ENCODE results near the gene PWWP2B.
A peak's percentile ranks its signal among the peaks of the same experiment; 100 is the strongest.

The PWWP2B gene

DNA sequence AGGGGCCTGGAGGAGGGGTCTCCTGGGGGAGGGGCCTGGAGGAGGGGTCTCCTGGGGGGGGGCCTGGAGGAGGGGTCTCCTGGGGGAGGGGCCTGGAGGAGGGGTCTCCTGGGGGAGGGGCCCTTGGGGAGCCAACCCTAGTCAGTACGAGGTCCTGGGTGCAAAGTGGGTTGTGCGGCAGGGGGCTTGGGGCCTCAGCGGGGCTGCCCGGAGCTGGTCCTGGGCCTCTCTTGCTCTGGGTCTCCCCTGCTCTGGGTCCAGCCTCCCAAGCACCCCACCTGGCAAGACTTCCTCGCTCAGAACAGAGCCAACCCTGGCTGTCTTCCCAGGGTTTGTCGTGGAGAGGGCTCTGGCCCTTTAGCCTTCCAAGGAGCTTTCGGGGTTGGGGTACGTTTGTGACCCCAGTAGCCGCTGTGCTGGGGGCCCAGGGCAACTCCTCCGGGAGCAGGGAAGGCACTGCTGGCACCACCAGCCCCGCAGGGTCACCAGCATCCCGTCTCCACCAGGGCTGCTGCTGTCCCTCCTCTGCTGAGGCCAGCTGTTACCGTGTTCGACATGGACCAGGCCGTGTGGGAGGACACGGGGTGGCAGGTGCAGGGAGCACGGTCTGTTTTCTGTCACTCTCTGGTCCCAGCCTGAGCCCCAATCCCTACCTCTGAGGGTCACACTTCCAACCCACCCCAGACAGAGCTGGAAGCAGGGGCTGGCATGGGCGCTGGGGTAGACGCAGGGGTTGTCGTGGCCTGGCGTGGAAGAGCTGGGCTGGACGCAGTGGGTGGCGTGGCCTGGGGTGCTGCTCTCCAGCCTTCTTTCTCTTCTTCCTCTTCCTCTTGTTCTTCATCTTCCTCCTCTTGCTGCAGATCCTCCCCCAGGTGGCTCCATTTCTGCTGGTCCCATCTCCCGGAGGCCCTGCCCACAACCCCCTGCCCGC, 22.8 kb downstream of the PWWP2B start:
- DNase-seq: no peak
- H3K4me1 ChIP-seq: peaks cover 13 to 55% (median 40%) of the 10 kb centered on the region in 4 donors

DNA sequence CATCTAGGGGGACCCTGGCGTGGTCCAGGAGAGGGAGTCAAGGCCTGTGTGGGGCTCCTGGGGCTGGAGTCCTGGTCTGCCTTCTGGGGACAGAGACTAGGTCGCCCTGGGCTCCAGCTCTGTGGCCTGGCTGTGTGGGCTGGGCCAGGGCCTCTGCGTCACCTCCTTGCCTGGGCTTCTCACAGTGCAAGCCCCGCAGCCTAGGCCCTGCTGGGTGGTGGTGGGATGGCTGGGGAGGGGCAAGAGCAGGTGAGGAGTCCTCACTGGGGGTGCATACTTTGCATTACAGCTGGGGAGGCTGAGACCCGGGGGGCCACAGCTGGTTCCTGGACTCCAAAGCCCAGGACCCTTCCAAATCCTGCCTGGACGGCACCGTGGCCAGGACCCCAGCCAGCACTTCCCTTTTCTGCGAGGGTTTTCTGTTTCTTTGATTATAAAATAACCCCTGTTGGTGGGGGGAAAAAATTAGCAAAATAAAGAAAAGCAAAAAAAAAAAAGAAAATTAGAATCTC, 23.5 kb downstream of the PWWP2B start:
- Histone ChIP-seq H3K4me1 (peaks cover 13 to 55% (median 40%) of the 10 kb centered on the region in 4 donors), H3K9me3 (no peaks in the 10 kb centered on the region), H3K27me3 (no peaks in the 10 kb centered on the region), H3K27ac (peak overlapping the region; percentile 89 to 91), H3K36me3 (no peaks in the 10 kb centered on the region), H3K4me3 (peak overlapping the region in 1 of 2 donors; percentile 42)
- no peak for DNase-seq
- intact Hi-C loops (cut with DNase I; ENCODE audit: low total_unique reads): no loop called here
- TF ChIP-seq, protein P1, sequence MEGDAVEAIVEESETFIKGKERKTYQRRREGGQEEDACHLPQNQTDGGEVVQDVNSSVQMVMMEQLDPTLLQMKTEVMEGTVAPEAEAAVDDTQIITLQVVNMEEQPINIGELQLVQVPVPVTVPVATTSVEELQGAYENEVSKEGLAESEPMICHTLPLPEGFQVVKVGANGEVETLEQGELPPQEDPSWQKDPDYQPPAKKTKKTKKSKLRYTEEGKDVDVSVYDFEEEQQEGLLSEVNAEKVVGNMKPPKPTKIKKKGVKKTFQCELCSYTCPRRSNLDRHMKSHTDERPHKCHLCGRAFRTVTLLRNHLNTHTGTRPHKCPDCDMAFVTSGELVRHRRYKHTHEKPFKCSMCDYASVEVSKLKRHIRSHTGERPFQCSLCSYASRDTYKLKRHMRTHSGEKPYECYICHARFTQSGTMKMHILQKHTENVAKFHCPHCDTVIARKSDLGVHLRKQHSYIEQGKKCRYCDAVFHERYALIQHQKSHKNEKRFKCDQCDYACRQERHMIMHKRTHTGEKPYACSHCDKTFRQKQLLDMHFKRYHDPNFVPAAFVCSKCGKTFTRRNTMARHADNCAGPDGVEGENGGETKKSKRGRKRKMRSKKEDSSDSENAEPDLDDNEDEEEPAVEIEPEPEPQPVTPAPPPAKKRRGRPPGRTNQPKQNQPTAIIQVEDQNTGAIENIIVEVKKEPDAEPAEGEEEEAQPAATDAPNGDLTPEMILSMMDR (IDR thresholded peaks at IDR 0.05): no peak

More for the DNA sequence above, 22.8 kb downstream of the PWWP2B start:
- H3K27ac ChIP-seq: peak overlapping the region; percentile 89 to 91
- TF ChIP-seq, protein P1 (IDR thresholded peaks at IDR 0.05): no peak
- no peak overlapping the region for H3K4me3 ChIP-seq
- H3K27me3 ChIP-seq: no peaks in the 10 kb centered on the region
- intact Hi-C loops (cut with DNase I; ENCODE audit: low total_unique reads): no loop called here
- no peaks in the 10 kb centered on the region for H3K9me3 ChIP-seq
- no peaks in the 10 kb centered on the region for H3K36me3 ChIP-seq

DNA sequence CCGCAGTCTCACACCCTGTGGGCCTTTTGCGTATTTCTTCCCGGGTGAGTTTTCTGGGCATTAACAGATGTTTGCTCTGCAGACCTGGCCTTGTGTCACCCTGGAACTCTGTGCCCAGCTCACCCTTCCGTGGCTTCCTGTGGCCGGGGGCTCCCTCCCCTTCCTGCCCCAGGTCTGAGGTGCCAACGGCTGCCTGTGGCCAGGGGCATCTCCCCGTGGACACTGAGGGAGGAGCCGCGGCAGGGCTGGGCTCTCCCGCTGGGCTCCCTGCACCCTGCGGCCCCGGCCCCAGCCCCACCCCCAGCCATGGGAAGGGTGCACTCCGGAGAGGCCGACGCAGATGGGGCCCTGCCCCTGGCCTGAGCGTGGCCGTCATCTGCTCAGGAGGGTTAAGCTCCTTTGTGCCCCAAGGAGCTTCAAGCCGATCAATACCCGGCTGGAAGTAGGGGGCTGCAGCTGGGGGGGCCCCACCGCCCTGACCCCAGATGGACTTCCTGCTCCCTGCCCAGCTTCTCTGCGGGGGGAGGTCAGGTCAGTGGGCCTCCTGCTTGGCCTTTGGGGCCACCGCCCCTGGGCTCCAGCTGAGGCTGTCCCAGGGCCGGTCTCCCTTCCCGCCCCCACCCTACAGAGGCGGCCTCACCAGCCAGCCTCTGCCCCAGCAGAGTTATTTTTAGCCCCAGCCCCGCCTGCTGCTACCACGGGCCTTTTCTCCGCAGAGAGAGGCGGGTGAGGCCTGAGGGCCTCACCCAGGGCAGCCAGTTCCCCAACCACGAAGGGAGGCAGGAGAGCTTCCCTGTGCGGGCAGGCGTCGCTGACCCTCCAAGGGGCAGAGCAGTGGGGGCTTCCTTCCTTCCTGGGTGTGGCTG, 24.2 kb downstream of the PWWP2B start:
- peak overlapping the region; percentile 89 to 91 for H3K27ac ChIP-seq
- H3K4me3 ChIP-seq: peak overlapping the region; percentile 25 to 42
- H3K9me3 ChIP-seq: no peaks in the 10 kb centered on the region
- intact Hi-C loops (cut with DNase I; ENCODE audit: low total_unique reads): loop anchor here (1.0 kb wide), 1 partner anchor 24 kb away; the partner anchor contains the start of gene PWWP2B
- peaks cover 13 to 55% (median 40%) of the 10 kb centered on the region in 4 donors for H3K4me1 ChIP-seq
- no peaks in the 10 kb centered on the region for H3K27me3 ChIP-seq
- TF ChIP-seq, protein P1 (IDR thresholded peaks at IDR 0.05): no peak
- no peaks in the 10 kb centered on the region for H3K36me3 ChIP-seq
- DNase-seq: peak; percentile 83 to 93

DNA sequence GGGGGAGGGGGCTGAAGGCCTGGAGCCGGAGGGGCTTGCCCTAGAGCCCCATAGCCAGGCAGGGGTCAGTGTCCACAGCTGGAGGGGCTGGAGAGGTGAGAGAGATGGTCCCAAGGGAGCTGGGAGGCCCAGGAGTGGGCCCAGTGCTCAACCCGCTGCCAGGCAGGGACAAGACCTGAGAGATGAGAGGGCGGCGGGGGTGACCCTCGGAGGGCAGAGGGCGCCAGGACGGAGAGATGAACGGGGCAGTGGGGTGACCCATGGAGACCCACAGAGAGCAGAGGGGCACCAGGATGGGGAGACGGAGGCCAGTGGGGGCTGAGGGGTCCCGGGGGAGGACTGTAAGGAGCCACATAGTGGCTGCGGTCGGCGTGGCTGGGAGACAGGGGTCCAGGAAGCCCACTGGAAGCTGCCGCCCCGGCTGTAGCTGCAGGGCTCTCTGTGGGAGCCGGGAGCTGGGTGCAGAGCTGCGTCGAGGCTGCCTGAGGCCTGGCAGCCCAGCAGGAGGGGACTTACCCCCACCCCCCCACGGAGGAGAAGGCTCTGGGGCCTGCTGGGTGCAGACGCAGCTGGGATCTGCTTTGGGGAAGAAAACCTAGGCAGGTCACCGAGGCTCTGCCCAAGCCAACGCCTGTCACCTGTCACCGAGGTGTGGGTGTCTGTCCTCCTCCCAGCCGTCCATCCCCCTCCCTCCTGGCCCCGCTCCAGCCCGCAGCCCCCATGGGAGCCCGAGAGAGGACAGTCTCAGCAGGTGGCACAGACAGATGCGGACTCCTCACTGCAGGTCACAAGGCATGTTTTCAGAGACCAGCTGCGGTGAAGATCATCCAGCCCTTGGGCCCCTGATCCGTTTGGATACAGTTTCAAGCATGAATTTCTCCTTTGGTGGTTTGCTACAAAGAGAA, 25.1 kb downstream of the PWWP2B start:
- peaks cover 13 to 55% (median 40%) of the 10 kb centered on the region in 4 donors for H3K4me1 ChIP-seq
- intact Hi-C loops (cut with DNase I; ENCODE audit: low total_unique reads): loop anchor here (1.0 kb wide), 1 partner anchor 25 kb away; the partner anchor contains the start of gene PWWP2B

More for the DNA sequence above, 25.1 kb downstream of the PWWP2B start:
- DNase-seq: no peak
- H3K27ac ChIP-seq: peak overlapping the region; percentile 89 to 91
- peak overlapping the region in 1 of 2 donors; percentile 42 for H3K4me3 ChIP-seq
- no peaks in the 10 kb centered on the region for H3K36me3 ChIP-seq
- TF ChIP-seq, protein P1 (IDR thresholded peaks at IDR 0.05): no peak
- no peaks in the 10 kb centered on the region for H3K9me3 ChIP-seq
- H3K27me3 ChIP-seq: no peaks in the 10 kb centered on the region
